Neural crest cell (in vitro differentiated cells): ENCODE data around the gene CSF1R. TPM values are rescaled to one million over a fixed set of nuclear protein-coding genes. Genes with fewer than 3 reads are reported as not detected.
A peak's percentile ranks its signal among the peaks of the same experiment; 100 is the strongest.

Experiments
- DNase-seq: peaks from one replicate; pipeline ENCODE4 v3.0.0; 2021; ENCODE audit warnings: low read depth, mixed read lengths, low spot score
- H3K27ac Mint-ChIP-seq: one replicate; pipeline ENCODE4 v1.8.0; 2021; ENCODE audit warnings: mild to moderate bottlenecking, mixed read lengths; ENCODE audit not compliant: unreplicated experiment
- H3K27me3 Mint-ChIP-seq: 2 replicates; pipeline ENCODE4 v1.8.0; 2021; ENCODE audit warnings: low read depth, mild to moderate bottlenecking, mixed read lengths
- H3K36me3 Mint-ChIP-seq: 2 replicates; pipeline ENCODE4 v1.8.0; 2021; ENCODE audit warnings: low read depth, mild to moderate bottlenecking, mixed read lengths
- H3K4me1 Mint-ChIP-seq: 2 replicates; pipeline ENCODE4 v1.8.0; 2021; ENCODE audit warnings: mixed read lengths
- H3K4me3 Mint-ChIP-seq: one replicate; pipeline ENCODE4 v1.8.0; 2021; ENCODE audit warnings: mild to moderate bottlenecking, mixed read lengths
- H3K9me3 Mint-ChIP-seq: 2 replicates; pipeline ENCODE4 v1.8.0; 2021; ENCODE audit warnings: mixed read lengths
- CTCF ChIP-seq: fragments of 200-600 bp; sonication (generic); conservative IDR thresholded peaks from 2 replicates; pipeline ENCODE4 v1.5.0; 2021; ENCODE audit warnings: antibody characterized with exemption, mild to moderate bottlenecking
- total RNA-seq: library from RNA; stranded (reverse); gene quantifications from 2 replicates; pipeline ENCODE4 v1.2.1, GENCODE V29; 2021

Gene CSF1R
- total RNA-seq, 1 donor from 2014 or later: not detected

- Mint-ChIP-seq H3K4me3 (no peak overlapping the region), H3K27me3 (no peaks in the 10 kb centered on the region), H3K27ac (no peak overlapping the region), H3K4me1 (peaks cover 9% of the 10 kb centered on the region), H3K9me3 (no peaks in the 10 kb centered on the region), H3K36me3 (peaks cover 6% of the 10 kb centered on the region)
- no peak for DNase-seq
- TF ChIP-seq CTCF: no peak
Measured at GRCh38 chr5:150026682-150027172, 59.6 kb downstream of the CSF1R start.

- Mint-ChIP-seq H3K36me3 (peaks cover 5% of the 10 kb centered on the region), H3K27ac (no peak overlapping the region), H3K4me3 (no peak overlapping the region), H3K27me3 (no peaks in the 10 kb centered on the region), H3K4me1 (peaks cover 13% of the 10 kb centered on the region), H3K9me3 (no peaks in the 10 kb centered on the region)
- no peak for TF ChIP-seq CTCF
- DNase-seq: no peak
Measured at GRCh38 chr5:150024346-150024984, 61.9 kb downstream of the CSF1R start.

GRCh38 chr5:150023136-150023535 is 63.2 kb downstream of the CSF1R start:
- H3K27ac Mint-ChIP-seq: no peak overlapping the region
- no peaks in the 10 kb centered on the region for H3K27me3 Mint-ChIP-seq
- no peak for TF ChIP-seq CTCF

GRCh38 chr5:150022681-150023080 is 63.7 kb downstream of the CSF1R start:
- H3K36me3 Mint-ChIP-seq: peaks cover 5% of the 10 kb centered on the region
- H3K27me3 Mint-ChIP-seq: no peaks in the 10 kb centered on the region
- H3K4me3 Mint-ChIP-seq: no peak overlapping the region
- H3K9me3 Mint-ChIP-seq: no peaks in the 10 kb centered on the region
- peaks cover 13% of the 10 kb centered on the region for H3K4me1 Mint-ChIP-seq
- TF ChIP-seq CTCF: no peak
- no peak overlapping the region for H3K27ac Mint-ChIP-seq
- no peak for DNase-seq

More at GRCh38 chr5:150023136-150023535, 63.2 kb downstream of the CSF1R start:
- DNase-seq: no peak
- Mint-ChIP-seq H3K4me1 (peaks cover 13% of the 10 kb centered on the region), H3K36me3 (peaks cover 7% of the 10 kb centered on the region), H3K4me3 (no peak overlapping the region), H3K9me3 (no peaks in the 10 kb centered on the region)

- DNase-seq: no peak
- H3K4me3 Mint-ChIP-seq: no peak overlapping the region
- peak overlapping the region; percentile 73 for H3K27ac Mint-ChIP-seq
- H3K9me3 Mint-ChIP-seq: no peaks in the 10 kb centered on the region
- peaks cover 6% of the 10 kb centered on the region for H3K36me3 Mint-ChIP-seq
- peaks cover 13% of the 10 kb centered on the region for H3K4me1 Mint-ChIP-seq
- no peaks in the 10 kb centered on the region for H3K27me3 Mint-ChIP-seq
- no peak for TF ChIP-seq CTCF
Measured at GRCh38 chr5:150022158-150022531, 64.2 kb downstream of the CSF1R start.
